Naive thymus-derived CD8-positive, alpha-beta T cell (primary cell): ENCODE data around the gene B4GALT5. TPM values are rescaled to one million over a fixed set of nuclear protein-coding genes. Genes with fewer than 3 reads are reported as not detected.
"Not testable (repeated sequence)": the region's sequence is repeated elsewhere in the genome, so short reads cannot be mapped to it uniquely, and the experiment has no call there.

Experiments
- ATAC-seq, 2 donors: fragments of 150-1000 bp; cut with Tn5 transposase in 1 of 2; sonication (Bioruptor Pico), chemical (Tn5 transposase) in 1 of 2; 1 replicate in 1 of 2; 2 replicates in 1 of 2; pipeline ENCODE4 v1.10.0; 2021; ENCODE audit warnings: mild to moderate bottlenecking in 2 of 2, moderate library complexity in 2 of 2
- POLR2A ChIA-PET: fragments of 350-600 bp; sonication (Branson Sonifier 250); formaldehyde crosslinking; loops from one replicate; lab custom pipeline; 2021; ENCODE audit warnings: antibody characterized with exemption; lab: Charles Lee
- DNase-seq, 10 donors: peaks; one replicate each; pipeline versions ENCODE4 v3.0.0 to v3.0.0-alpha.2; 2020 to 2022
- H3K27ac Mint-ChIP-seq, 10 donors: one replicate each; pipeline ENCODE4 v1.8.0; 2020 to 2022; ENCODE audit warnings: mild to moderate bottlenecking in 10 of 10, mixed read lengths in 10 of 10, moderate library complexity in 4 of 10, inconsistent platforms in 1 of 10
- H3K27me3 Mint-ChIP-seq, 5 donors: one replicate each; pipeline ENCODE4 v1.8.0; 2021 to 2022; ENCODE audit warnings: mixed read lengths in 5 of 5
- H3K36me3 Mint-ChIP-seq, 3 donors: one replicate each; pipeline ENCODE4 v1.8.0; 2020 to 2022; ENCODE audit warnings: mixed read lengths in 3 of 3, mild to moderate bottlenecking in 2 of 3, inconsistent platforms in 1 of 3
- H3K4me1 Mint-ChIP-seq, 4 donors: one replicate each; pipeline ENCODE4 v1.8.0; 2021 to 2022; ENCODE audit warnings: mixed read lengths in 4 of 4
- H3K4me3 Mint-ChIP-seq, 10 donors: one replicate each; pipeline ENCODE4 v1.8.0; 2020 to 2022; ENCODE audit warnings: mild to moderate bottlenecking in 10 of 10, mixed read lengths in 10 of 10, moderate library complexity in 6 of 10, inconsistent platforms in 1 of 10
- H3K9me3 Mint-ChIP-seq, 9 donors: one replicate each; pipeline ENCODE4 v1.8.0; 2020 to 2022; ENCODE audit warnings: mixed read lengths in 9 of 9, mild to moderate bottlenecking in 3 of 9, inconsistent platforms in 1 of 9, moderate library complexity in 1 of 9
- polyA plus RNA-seq, 3 donors: library from polyadenylated mRNA; unstranded; fragments of 300-500 nt; fragmentation: Illumina TruSeq; gene quantifications; one replicate each; pipeline ENCODE4 v1.2.3, GENCODE V29; 2021
- total RNA-seq, 8 experiments: library from RNA in 2 of 8; stranded (reverse) in 2 of 8; gene quantifications; one replicate each; pipeline ENCODE4 v1.2.3 and lab custom pipeline; 2021 to 2026

Gene B4GALT5
- total and polyA plus RNA-seq, 5 experiments from 2014 or later = 0.34 to 6.8 (median 1.4) TPM

GRCh38 chr20:49727478-49727877, 13.8 kb upstream of the B4GALT5 start:
- Mint-ChIP-seq H3K4me3 (no peak overlapping the region), H3K27me3 (peaks cover 0 to 6% (median 5%) of the 10 kb centered on the region in 5 donors), H3K4me1 (peaks cover 6 to 20% (median 11%) of the 10 kb centered on the region in 4 donors), H3K9me3 (no peaks in the 10 kb centered on the region), H3K36me3 (no peaks in the 10 kb centered on the region), H3K27ac (no peak overlapping the region)
- POLR2A ChIA-PET = no interaction called here
- DNase-seq (no peak), ATAC-seq (no peak)

GRCh38 chr20:49725694-49726093, 12.0 kb upstream of the B4GALT5 start:
- POLR2A ChIA-PET = no interaction called here
- Mint-ChIP-seq H3K36me3 (no peaks in the 10 kb centered on the region), H3K27me3 (peaks cover 0 to 6% (median 5%) of the 10 kb centered on the region in 5 donors), H3K4me3 (no peak overlapping the region), H3K4me1 (peaks cover 6 to 20% (median 11%) of the 10 kb centered on the region in 4 donors), H3K9me3 (no peaks in the 10 kb centered on the region), H3K27ac (peak overlapping the region in 1 of 10 donors; percentile 68)
- no peak for DNase-seq
- no peak for ATAC-seq

GRCh38 chr20:49725224-49725606, 11.5 kb upstream of the B4GALT5 start:
- H3K27me3 Mint-ChIP-seq, ATAC-seq, POLR2A ChIA-PET, H3K36me3 Mint-ChIP-seq, DNase-seq, H3K9me3 Mint-ChIP-seq, H3K4me3 Mint-ChIP-seq: not testable (repeated sequence)
- H3K27ac Mint-ChIP-seq = peak overlapping the region in 2 of 10 donors; percentile 68 to 86
- peaks cover 6 to 20% (median 11%) of the 10 kb centered on the region in 4 donors for H3K4me1 Mint-ChIP-seq

GRCh38 chr20:49724408-49725223, 10.9 kb upstream of the B4GALT5 start:
- peak in 1 of 2 donors; percentile 54 for ATAC-seq
- Mint-ChIP-seq H3K9me3 (no peaks in the 10 kb centered on the region), H3K36me3 (no peaks in the 10 kb centered on the region), H3K27ac (peak overlapping the region in 2 of 10 donors; percentile 68 to 86), H3K4me3 (no peak overlapping the region), H3K4me1 (peaks cover 6 to 20% (median 11%) of the 10 kb centered on the region in 4 donors), H3K27me3 (peaks cover 0 to 5% (median 2%) of the 10 kb centered on the region in 5 donors)
- POLR2A ChIA-PET = no interaction called here
- no peak for DNase-seq

GRCh38 chr20:49723758-49724157, 10.1 kb upstream of the B4GALT5 start:
- POLR2A ChIA-PET, H3K4me3 Mint-ChIP-seq, ATAC-seq, DNase-seq, H3K9me3 Mint-ChIP-seq, H3K27ac Mint-ChIP-seq, H3K27me3 Mint-ChIP-seq, H3K36me3 Mint-ChIP-seq: not testable (repeated sequence)
- peaks cover 6 to 20% (median 11%) of the 10 kb centered on the region in 4 donors for H3K4me1 Mint-ChIP-seq

- H3K27ac Mint-ChIP-seq, H3K9me3 Mint-ChIP-seq, H3K4me3 Mint-ChIP-seq, H3K36me3 Mint-ChIP-seq, DNase-seq, H3K27me3 Mint-ChIP-seq, POLR2A ChIA-PET, ATAC-seq: not testable (repeated sequence)
- peaks cover 6 to 23% (median 11%) of the 10 kb centered on the region in 4 donors for H3K4me1 Mint-ChIP-seq
These were observed 7.6 kb upstream of the B4GALT5 start for GRCh38 chr20:49721326-49721725.

GRCh38 chr20:49715466-49715865, 1.8 kb upstream of the B4GALT5 start:
- Mint-ChIP-seq H3K27ac (peak overlapping the region in 5 of 10 donors; percentile 27 to 86 (median 40)), H3K4me1 (peaks cover 22 to 38% (median 33%) of the 10 kb centered on the region in 4 donors), H3K36me3 (no peaks in the 10 kb centered on the region), H3K9me3 (no peaks in the 10 kb centered on the region), H3K27me3 (peaks cover 0 to 3% (median 0%) of the 10 kb centered on the region in 5 donors), H3K4me3 (peak overlapping the region in 7 of 10 donors; percentile 1 to 94 (median 69))
- POLR2A ChIA-PET = no interaction called here
- no peak for DNase-seq
- ATAC-seq = no peak

GRCh38 chr20:49712996-49713752, 504 bp downstream of the B4GALT5 start:
- Mint-ChIP-seq H3K36me3 (no peaks in the 10 kb centered on the region), H3K4me3 (peak overlapping the region; percentile 81 to 94 (median 86)), H3K27me3 (no peaks in the 10 kb centered on the region), H3K9me3 (no peaks in the 10 kb centered on the region), H3K4me1 (peaks cover 25 to 60% (median 40%) of the 10 kb centered on the region in 4 donors), H3K27ac (peak overlapping the region; percentile 70 to 89 (median 80))
- peak; percentile 70 to 72 for ATAC-seq
- DNase-seq = peak in 4 of 10 donors; percentile 3 to 33 (median 16)
- POLR2A ChIA-PET = interaction anchor here (0.5 to 2.8 kb wide), 6 partner anchors 55 to 223 kb away, joined by 3 to 8 read pairs (median 3); partner anchors contain the start of genes RNF114 and SLC9A8

- Mint-ChIP-seq H3K36me3 (no peaks in the 10 kb centered on the region), H3K27ac (peak overlapping the region; percentile 49 to 87 (median 78)), H3K4me1 (peaks cover 25 to 58% (median 40%) of the 10 kb centered on the region in 4 donors), H3K4me3 (peak overlapping the region; percentile 81 to 94 (median 86)), H3K9me3 (no peaks in the 10 kb centered on the region), H3K27me3 (no peaks in the 10 kb centered on the region)
- POLR2A ChIA-PET = interaction anchor here (1.0 to 2.8 kb wide), 3 partner anchors 100 to 224 kb away, joined by 3 to 8 read pairs (median 3); partner anchors contain the start of genes RNF114 and SLC9A8
- ATAC-seq (peak in 1 of 2 donors; percentile 6), DNase-seq (no peak)
These were observed 1.1 kb downstream of the B4GALT5 start for GRCh38 chr20:49712646-49712995.

GRCh38 chr20:49712118-49712517, 1.6 kb downstream of the B4GALT5 start:
- Mint-ChIP-seq H3K27ac (peak overlapping the region in 3 of 10 donors; percentile 49 to 87 (median 87)), H3K36me3 (no peaks in the 10 kb centered on the region), H3K9me3 (no peaks in the 10 kb centered on the region), H3K4me1 (peaks cover 25 to 60% (median 43%) of the 10 kb centered on the region in 4 donors), H3K4me3 (peak overlapping the region; percentile 13 to 94 (median 83)), H3K27me3 (no peaks in the 10 kb centered on the region)
- DNase-seq (no peak), ATAC-seq (no peak)
- POLR2A ChIA-PET = no interaction called here

GRCh38 chr20:49711667-49711987, 2.1 kb downstream of the B4GALT5 start:
- DNase-seq (no peak), ATAC-seq (no peak)
- no peaks in the 10 kb centered on the region for H3K27me3 Mint-ChIP-seq
- no peaks in the 10 kb centered on the region for H3K36me3 Mint-ChIP-seq
- no peaks in the 10 kb centered on the region for H3K9me3 Mint-ChIP-seq
- peak overlapping the region; percentile 13 to 94 (median 83) for H3K4me3 Mint-ChIP-seq
- H3K27ac Mint-ChIP-seq = peak overlapping the region in 4 of 10 donors; percentile 27 to 87 (median 68)
- POLR2A ChIA-PET = no interaction called here
- H3K4me1 Mint-ChIP-seq = peaks cover 25 to 65% (median 47%) of the 10 kb centered on the region in 4 donors

GRCh38 chr20:49710971-49711666, 2.6 kb downstream of the B4GALT5 start:
- Mint-ChIP-seq H3K4me1 (peaks cover 25 to 70% (median 52%) of the 10 kb centered on the region in 4 donors), H3K27ac (peak overlapping the region in 5 of 10 donors; percentile 1 to 79 (median 51)), H3K36me3 (no peaks in the 10 kb centered on the region), H3K27me3 (no peaks in the 10 kb centered on the region), H3K4me3 (peak overlapping the region in 7 of 10 donors; percentile 7 to 94 (median 31)), H3K9me3 (no peaks in the 10 kb centered on the region)
- no peak for ATAC-seq
- POLR2A ChIA-PET = no interaction called here
- DNase-seq = no peak
